Spleen (tissue), 11 donors: ENCODE data around the gene FCAMR. TPM values are rescaled to one million over a fixed set of nuclear protein-coding genes. Genes with fewer than 3 reads are reported as not detected.

Experiments
- DNase-seq: peaks from one replicate; pipeline ENCODE4 v3.0.0-alpha.2; 2020
- H3K27ac ChIP-seq, 8 donors: fragments of 200-600 bp; sonication (generic) in 7 of 8; 1 replicate in 4 of 8; 2 replicates in 4 of 8; pipeline versions ENCODE4 v1.5.0 to v1.8.0; 2016 to 2021; ENCODE audit warnings: inconsistent platforms in 4 of 8, mild to moderate bottlenecking in 4 of 8, moderate library complexity in 1 of 8
- H3K27me3 ChIP-seq, 7 donors: fragments of 200-600 bp; sonication (generic) in 6 of 7; replicated peaks in 1 of 7; 1 replicate in 4 of 7; 2 replicates in 3 of 7; pipeline versions ENCODE4 v1.5.0 to v1.8.0; 2016 to 2021; ENCODE audit warnings: inconsistent platforms in 3 of 7, mild to moderate bottlenecking in 1 of 7
- H3K36me3 ChIP-seq, 6 donors: fragments of 200-600 bp; sonication (generic) in 5 of 6; 1 replicate in 4 of 6; 2 replicates in 2 of 6; pipeline versions ENCODE4 v1.5.0 to v1.8.0; 2016 to 2021; ENCODE audit warnings: inconsistent platforms in 2 of 6
- H3K4me1 ChIP-seq, 6 donors: fragments of 200-600 bp; sonication (generic) in 5 of 6; 1 replicate in 3 of 6; 2 replicates in 3 of 6; pipeline versions ENCODE4 v1.5.0 to v1.8.0; 2016 to 2021; ENCODE audit warnings: inconsistent platforms in 3 of 6
- H3K4me3 ChIP-seq, 8 donors: fragments of 200-600 bp; sonication (generic) in 7 of 8; 1 replicate in 4 of 8; 2 replicates in 4 of 8; pipeline versions ENCODE4 v1.5.0 to v1.8.0; 2016 to 2021; ENCODE audit warnings: inconsistent platforms in 4 of 8, mild to moderate bottlenecking in 4 of 8, moderate library complexity in 2 of 8
- H3K9me3 ChIP-seq, 8 donors: fragments of 200-600 bp; sonication (generic) in 7 of 8; 1 replicate in 4 of 8; 2 replicates in 4 of 8; pipeline versions ENCODE4 v1.5.0 to v1.8.0; 2016 to 2021; ENCODE audit warnings: inconsistent platforms in 4 of 8
- POLR2A ChIP-seq, 3 donors: fragments of 450-650 bp; IDR thresholded peaks; one replicate each; pipeline ENCODE4 v1.5.1; 2017; ENCODE audit warnings: antibody characterized with exemption in 3 of 3, mild to moderate bottlenecking in 1 of 3
- POLR2AphosphoS5 ChIP-seq, 3 donors: sonication (generic); formaldehyde crosslinking; IDR thresholded peaks; one replicate each; pipeline ENCODE4 v1.5.1; 2017; ENCODE audit warnings: antibody characterized with exemption in 3 of 3
- WGBS, 5 donors: extraction: QIAGEN DNeasy Blood & Tissue Kit in 3 of 5; methylation state at CpG; one replicate each; pipeline versions ENCODE4 v1.1.5 to v1.1.7; 2013 to 2018; 5-methylcytosine and 5-hydroxymethylcytosine counted together
- intact Hi-C: fragments of 100-400 bp; cut with DNase I; formaldehyde crosslinking; loops from one replicate; pipeline ENCODE4 v1.15.0; 2023; ENCODE audit warnings: low total_unique reads
- polyA plus RNA-seq, 3 donors: library from polyadenylated mRNA; stranded (reverse); fragments of 200-250 nt; gene quantifications; one replicate each; pipeline ENCODE4 v1.2.1, GENCODE V29; 2013
- total RNA-seq, 7 donors: library from RNA; depleted of rRNA in 3 of 7; stranded (reverse); fragments of >200 nt in 3 of 7; fragmentation: NEBNext Ultra II Directional in 4 of 7; extraction: Animal tissue kit (Norgen Biotek cat#: 25700) in 4 of 7; gene quantifications; one replicate each; pipeline versions ENCODE4 v1.1.0 to v1.2.1, GENCODE V29; 2016 to 2021
- TF ChIP-seq, protein P1 (sequence below), 11 experiments: fragments of 200-600 bp in 7 of 11; fragments of 450-650 bp in 4 of 11; sonication (generic) in 4 of 11; IDR thresholded peaks in 8 of 11; conservative IDR thresholded peaks in 3 of 11; 1 replicate in 7 of 11; 2 replicates in 4 of 11; pipeline versions ENCODE4 v1.4.0 to v1.8.0; 2016 to 2021; ENCODE audit warnings: antibody characterized with exemption in 11 of 11, inconsistent platforms in 4 of 11, mild to moderate bottlenecking in 1 of 11
- donor health status: healthy with polysubstance abuse.
- donor health status: DM: no; HTN: no; CAD: no; lungs with moderate emphysema.
- donor health status: DM: no; HTN: no; CAD: no.
- donor health status: Bipolar disorder and iron deficiency.
- donor health status: healthy.
- donor health status: DM: no; HTN: no; CAD: no.
- donor health status: DM: yes; HTN: yes; CAD: no.

Gene FCAMR
- total and polyA plus RNA-seq, 10 donors: 0.16 to 1.3 (median 0.38) TPM; not detected in 2

DNA sequence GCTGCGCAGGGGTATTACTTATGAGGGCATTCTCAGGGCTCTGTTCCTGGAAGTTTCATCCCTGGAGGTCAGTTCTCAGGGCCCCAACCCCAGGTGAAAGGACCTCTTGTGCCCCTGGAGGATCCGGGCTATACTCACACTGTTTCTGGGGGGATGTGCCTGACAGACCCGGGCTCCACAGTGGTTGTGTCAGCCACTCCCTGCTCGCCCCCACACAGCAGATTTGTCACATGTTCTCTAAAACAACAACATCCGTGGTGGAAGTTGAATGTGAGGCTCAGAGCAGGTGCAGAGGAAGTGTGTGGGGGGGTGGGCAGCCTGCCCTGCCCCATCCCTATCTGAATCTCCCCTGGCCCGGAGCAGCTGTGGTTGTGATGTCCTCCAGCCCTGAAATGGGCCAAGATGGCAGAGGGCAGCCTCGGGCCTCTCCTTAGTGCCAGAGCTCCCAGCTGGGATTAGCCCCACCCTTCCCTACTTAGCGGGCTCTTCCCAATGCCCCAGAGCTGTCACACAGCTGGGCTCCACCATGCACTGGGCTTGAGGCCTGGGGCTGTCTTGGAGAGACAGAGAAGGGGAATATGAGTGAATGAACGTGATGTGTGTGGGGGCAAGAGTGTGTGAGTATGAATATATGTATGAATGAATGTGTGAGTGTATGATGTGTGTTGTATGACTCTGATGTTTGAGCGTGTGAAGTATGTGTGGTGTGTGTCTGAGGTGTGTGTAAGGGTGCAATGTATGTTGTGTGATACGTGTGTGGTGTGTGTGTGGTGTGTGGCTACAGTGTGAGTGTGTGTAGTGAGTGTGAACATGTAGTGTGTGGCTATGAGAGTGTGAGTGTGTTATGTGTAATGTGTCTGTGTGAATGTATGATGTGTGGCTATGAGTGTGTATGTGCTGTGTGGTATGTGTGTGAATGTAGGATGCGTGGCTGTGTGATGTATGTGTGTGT lies 47.0 kb downstream of the FCAMR start:
- Histone ChIP-seq H3K4me1 (peaks cover 14 to 81% (median 46%) of the 10 kb centered on the region in 6 donors), H3K36me3 (peaks cover 0 to 12% (median 0%) of the 10 kb centered on the region in 6 donors), H3K9me3 (no peaks in the 10 kb centered on the region), H3K4me3 (peak overlapping the region in 3 of 8 donors; percentile 16 to 74 (median 53)), H3K27ac (peak overlapping the region; percentile 89 to 97 (median 93)), H3K27me3 (no peaks in the 10 kb centered on the region)
- intact Hi-C loops: no loop called here
- 37 to 56% (median 43%) methylated on average over 8 to 12 of the region's 12 CpGs for WGBS, 5 donors
- DNase-seq: peak; percentile 95
- TF ChIP-seq, protein P1, sequence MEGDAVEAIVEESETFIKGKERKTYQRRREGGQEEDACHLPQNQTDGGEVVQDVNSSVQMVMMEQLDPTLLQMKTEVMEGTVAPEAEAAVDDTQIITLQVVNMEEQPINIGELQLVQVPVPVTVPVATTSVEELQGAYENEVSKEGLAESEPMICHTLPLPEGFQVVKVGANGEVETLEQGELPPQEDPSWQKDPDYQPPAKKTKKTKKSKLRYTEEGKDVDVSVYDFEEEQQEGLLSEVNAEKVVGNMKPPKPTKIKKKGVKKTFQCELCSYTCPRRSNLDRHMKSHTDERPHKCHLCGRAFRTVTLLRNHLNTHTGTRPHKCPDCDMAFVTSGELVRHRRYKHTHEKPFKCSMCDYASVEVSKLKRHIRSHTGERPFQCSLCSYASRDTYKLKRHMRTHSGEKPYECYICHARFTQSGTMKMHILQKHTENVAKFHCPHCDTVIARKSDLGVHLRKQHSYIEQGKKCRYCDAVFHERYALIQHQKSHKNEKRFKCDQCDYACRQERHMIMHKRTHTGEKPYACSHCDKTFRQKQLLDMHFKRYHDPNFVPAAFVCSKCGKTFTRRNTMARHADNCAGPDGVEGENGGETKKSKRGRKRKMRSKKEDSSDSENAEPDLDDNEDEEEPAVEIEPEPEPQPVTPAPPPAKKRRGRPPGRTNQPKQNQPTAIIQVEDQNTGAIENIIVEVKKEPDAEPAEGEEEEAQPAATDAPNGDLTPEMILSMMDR (IDR thresholded peaks at IDR 0.05 in 8 of 11, conservative IDR thresholded peaks at IDR 0.05 in 3 of 11): peak in 3 of 11 experiments; percentile 8 to 25 (median 13)
- TF ChIP-seq POLR2A (IDR thresholded peaks at IDR 0.05) (peak; percentile 11 to 79 (median 50)), POLR2AphosphoS5 (IDR thresholded peaks at IDR 0.05) (peak; percentile 79 to 95 (median 91))

DNA sequence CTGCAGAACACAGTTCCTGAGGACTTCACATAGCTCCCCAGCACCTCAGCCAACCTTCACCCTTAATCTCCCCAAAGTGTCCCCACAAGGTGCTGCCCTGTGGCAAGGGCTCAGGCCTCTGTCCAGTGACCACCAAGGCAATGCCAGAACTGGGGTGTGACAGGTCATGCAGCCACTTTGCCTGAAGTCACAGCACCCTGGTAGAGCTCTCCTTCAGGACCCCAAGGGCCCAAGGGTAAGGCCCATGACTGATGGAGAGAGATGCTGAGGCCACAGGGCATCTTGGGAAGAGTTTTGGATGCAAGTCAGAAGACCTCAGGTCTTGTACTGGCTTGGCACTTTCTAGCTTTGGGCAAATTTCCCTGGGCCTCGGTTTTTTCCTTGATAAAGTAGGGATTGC lies 47.7 kb downstream of the FCAMR start:
- intact Hi-C loops: no loop called here
- Histone ChIP-seq H3K4me1 (peaks cover 14 to 81% (median 47%) of the 10 kb centered on the region in 6 donors), H3K27ac (peak overlapping the region; percentile 89 to 97 (median 93)), H3K27me3 (no peaks in the 10 kb centered on the region), H3K36me3 (peaks cover 0 to 19% (median 0%) of the 10 kb centered on the region in 6 donors), H3K9me3 (no peaks in the 10 kb centered on the region), H3K4me3 (peak overlapping the region in 5 of 8 donors; percentile 48 to 74 (median 60))
- DNase-seq: no peak
- WGBS, 5 donors: 25 to 60% (median 36%) methylated on average over 1 of the region's 1 CpG
- TF ChIP-seq POLR2A (IDR thresholded peaks at IDR 0.05) (no peak), POLR2AphosphoS5 (IDR thresholded peaks at IDR 0.05) (no peak)
- TF ChIP-seq, protein P1 (IDR thresholded peaks at IDR 0.05 in 8 of 11, conservative IDR thresholded peaks at IDR 0.05 in 3 of 11): no peak

DNA sequence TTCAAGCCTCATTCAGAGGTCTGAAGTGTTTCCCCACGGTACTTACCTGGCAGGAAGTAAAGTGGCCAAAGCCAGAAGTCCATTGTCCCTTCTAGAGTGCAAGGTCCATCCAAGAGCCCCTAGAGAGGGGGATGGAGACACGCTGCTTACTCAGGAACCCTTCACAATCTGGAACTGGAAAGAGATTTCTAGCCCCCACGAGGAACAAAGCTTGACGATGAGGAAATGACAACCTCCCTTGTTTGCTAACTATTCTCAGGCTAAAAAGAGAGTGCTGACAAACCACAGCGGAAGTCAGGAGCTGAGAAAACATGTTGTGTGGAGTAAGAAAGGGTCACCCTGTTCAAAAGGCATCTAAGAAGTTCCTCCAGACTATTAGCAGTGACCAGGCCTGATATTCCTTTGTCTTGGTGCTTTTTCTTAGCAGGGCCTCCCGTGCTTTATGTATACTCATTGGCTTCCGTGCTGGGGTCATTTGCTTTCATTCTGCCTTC lies 48.4 kb downstream of the FCAMR start, which contains the start of gene FCMR:
TSS of gene FCMR (minus strand) at position 170 of the 494 bp plus-strand sequence. CDS start at position 83, 87 bp downstream.
- H3K4me1 ChIP-seq: peaks cover 14 to 81% (median 51%) of the 10 kb centered on the region in 6 donors
- TF ChIP-seq, protein P1 (IDR thresholded peaks at IDR 0.05 in 8 of 11, conservative IDR thresholded peaks at IDR 0.05 in 3 of 11): no peak
- TF ChIP-seq POLR2AphosphoS5 (IDR thresholded peaks at IDR 0.05) (peak in 1 of 3 donors; percentile 97), POLR2A (IDR thresholded peaks at IDR 0.05) (peak; percentile 74 to 90 (median 78))
- H3K4me3 ChIP-seq: peak within 1 kb of the TSS; percentile 40 to 74 (median 50)
- H3K9me3 ChIP-seq: no peaks in the 10 kb centered on the region
- peaks cover 0 to 26% (median 0%) of the 10 kb centered on the region in 6 donors for H3K36me3 ChIP-seq
- peak within 1 kb of the TSS; percentile 89 to 97 (median 93) for H3K27ac ChIP-seq
- H3K27me3 ChIP-seq: no peaks in the 10 kb centered on the region
- DNase-seq: no peak
- WGBS, 5 donors: 13 to 34% (median 19%) methylated on average over 7 of the region's 7 CpGs
- intact Hi-C loops: no loop called here
